PC-3 (cell line): ENCODE measurements around the gene NAV1. TPM values are rescaled to one million over a fixed set of nuclear protein-coding genes. Genes with fewer than 3 reads are reported as not detected.

ENCODE experiments used
- ATAC-seq: fragments of 200-7000 bp; cut with Tn5 transposase; 2 replicates; pipeline ENCODE4 v1.9.1; 2020; ENCODE audit warnings: mild to moderate bottlenecking, moderate library complexity
- BruUV-seq: library from RNA; stranded (reverse); fragments of 400-500 nt; replicated peaks from 2 replicates; lab custom pipeline; 2021; lab: Mats Ljungman, UMichigan
- CTCF ChIA-PET: fragments of 300-600 bp; sonication (Branson Sonifier 250); formaldehyde crosslinking; loops from one replicate; lab custom pipeline; 2022; ENCODE audit warnings: antibody characterized with exemption; lab: Charles Lee
- POLR2A ChIA-PET: fragments of 300-600 bp; sonication (Branson Sonifier 250); formaldehyde crosslinking; loops from one replicate; lab custom pipeline; 2022; ENCODE audit warnings: antibody characterized with exemption; ENCODE audit not compliant: unreplicated experiment; lab: Charles Lee
- DNase-seq: peaks from one replicate; pipeline ENCODE4 v3.0.0-alpha.2; 2015
- H2AFZ ChIP-seq: fragments of 300-600 bp; sonication (generic); 2 replicates; pipeline ENCODE4 v1.6.0; 2016; ENCODE audit warnings: antibody characterized with exemption, low read length
- H3F3A ChIP-seq: fragments of 300-600 bp; sonication (generic); one replicate; pipeline ENCODE4 v1.6.0; 2017; ENCODE audit warnings: antibody characterized with exemption, low read length, control low read depth, mild to moderate bottlenecking; ENCODE audit not compliant: unreplicated experiment
- H3K27ac ChIP-seq: fragments of 300-600 bp; sonication (generic); 2 replicates; pipeline ENCODE4 v1.5.1; 2016; ENCODE audit warnings: mild to moderate bottlenecking, low read length
- H3K27me3 ChIP-seq: fragments of 300-600 bp; sonication (generic); 2 replicates; pipeline ENCODE4 v1.6.1; 2016; ENCODE audit warnings: low read length, mixed read lengths
- H3K36me3 ChIP-seq: fragments of 300-600 bp; sonication (generic); 2 replicates; pipeline ENCODE4 v1.6.1; 2016; ENCODE audit warnings: low read depth, mixed run types, low read length, mixed read lengths
- H3K4me1 ChIP-seq: fragments of 300-600 bp; sonication (generic); 2 replicates; pipeline ENCODE4 v1.5.1; 2016; ENCODE audit warnings: low read length; ENCODE audit not compliant: insufficient read depth
- H3K4me2 ChIP-seq: fragments of 300-600 bp; sonication (generic); 2 replicates; pipeline ENCODE4 v1.6.0; 2016; ENCODE audit warnings: low read length
- H3K4me3 ChIP-seq: fragments of 300-600 bp; sonication (generic); 2 replicates; pipeline ENCODE4 v1.5.1; 2016; ENCODE audit warnings: mild to moderate bottlenecking, low read length, mixed read lengths
- H3K79me2 ChIP-seq: fragments of 300-600 bp; sonication (generic); 2 replicates; pipeline ENCODE4 v1.6.1; 2017; ENCODE audit warnings: low read length, mixed read lengths
- H3K9ac ChIP-seq: fragments of 300-600 bp; sonication (generic); 2 replicates; pipeline ENCODE4 v1.6.0; 2016; ENCODE audit warnings: mild to moderate bottlenecking, low read length
- H3K9me2 ChIP-seq: fragments of 300-600 bp; sonication (generic); replicated peaks from 2 replicates; pipeline ENCODE4 v1.6.1; 2016; ENCODE audit warnings: mixed run types, low read length, mixed read lengths
- H3K9me3 ChIP-seq: fragments of 300-600 bp; sonication (generic); 2 replicates; pipeline ENCODE4 v1.6.1; 2016; ENCODE audit warnings: low read length, mixed read lengths
- H4K20me1 ChIP-seq: fragments of 300-600 bp; sonication (generic); 2 replicates; pipeline ENCODE4 v1.6.1; 2016; ENCODE audit warnings: low read length, mixed read lengths
- CTCF ChIP-seq: fragments of 300-600 bp; sonication (generic); conservative IDR thresholded peaks from 2 replicates; pipeline ENCODE4 v1.5.1; 2017; ENCODE audit warnings: antibody characterized with exemption, low read depth, mild to moderate bottlenecking, low read length
- EZH2 ChIP-seq: fragments of 300-600 bp; sonication (generic); IDR thresholded peaks from one replicate; pipeline ENCODE4 v1.6.1; 2017; ENCODE audit warnings: antibody characterized with exemption, mild to moderate bottlenecking, low read length; ENCODE audit not compliant: unreplicated experiment
- EZH2phosphoT487 ChIP-seq: fragments of 300-600 bp; sonication (generic); IDR thresholded peaks from 2 replicates; pipeline ENCODE4 v1.6.1; 2018; ENCODE audit warnings: mild to moderate bottlenecking, antibody characterized with exemption, low read length, borderline replicate concordance
- intact Hi-C: fragments of 100-400 bp; cut with micrococcal nuclease; formaldehyde crosslinking; loops from 2 replicates; pipeline ENCODE4 v1.9.0; 2023
- total RNA-seq: library from RNA; depleted of rRNA; stranded (reverse); fragments of >200 nt; gene quantifications from 2 replicates; pipeline ENCODE4 v1.2.3, GENCODE V29; 2014; rRNA removed

NAV1 gene
- total RNA-seq, 1 experiment from 2014 or later, result 2.6 TPM

DNA sequence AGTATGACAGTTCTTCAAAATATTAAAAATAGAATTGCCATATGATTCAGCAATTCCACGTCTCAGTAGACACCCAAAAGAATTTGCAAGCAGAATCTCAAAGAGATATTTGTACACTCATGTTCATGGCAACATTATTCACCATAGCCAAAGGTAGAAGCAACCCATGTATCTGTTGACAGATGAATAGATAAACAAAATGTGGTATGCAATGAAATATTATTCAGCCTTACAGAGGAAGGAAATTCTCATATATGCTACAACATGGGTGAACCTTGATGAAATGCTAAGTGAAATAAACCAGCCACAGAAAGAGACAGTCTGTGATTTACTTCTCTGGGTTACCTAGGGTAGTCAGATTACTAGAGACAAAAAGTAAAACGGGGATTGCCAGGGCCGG, 47.0 kb downstream of the NAV1 start:
- H3K79me2 ChIP-seq, result no peaks in the 10 kb centered on the region
- no peak overlapping the region for H3K27ac ChIP-seq
- no peaks in the 10 kb centered on the region for H3F3A ChIP-seq
- H3K4me1 ChIP-seq, result no peaks in the 10 kb centered on the region
- no peaks in the 10 kb centered on the region for H3K27me3 ChIP-seq
- ChIA-PET POLR2A (no interaction called here), CTCF (no interaction called here)
- H3K4me3 ChIP-seq, result no peak overlapping the region
- TF ChIP-seq EZH2phosphoT487 (no peak), EZH2 (no peak), CTCF (no peak)
- no peak overlapping the region for H3K9ac ChIP-seq
- no peak for ATAC-seq
- H3K36me3 ChIP-seq, result no peaks in the 10 kb centered on the region
- no peaks in the 10 kb centered on the region for H3K9me3 ChIP-seq
- no peaks in the 10 kb centered on the region for H4K20me1 ChIP-seq
- no peaks in the 10 kb centered on the region for H3K9me2 ChIP-seq
- DNase-seq, result peak; percentile 18
- H3K4me2 ChIP-seq, result no peak overlapping the region
- no peak overlapping the region for H2AFZ ChIP-seq
- intact Hi-C loops, result no loop called here
- no TSS peak for BruUV-seq

- H3K4me1 ChIP-seq, result no peaks in the 10 kb centered on the region
- BruUV-seq, result no TSS peak
- no peak overlapping the region for H3K9ac ChIP-seq
- no peak overlapping the region for H3K27ac ChIP-seq
- no peaks in the 10 kb centered on the region for H3K9me3 ChIP-seq
- ATAC-seq (no peak), DNase-seq (no peak)
- H3K9me2 ChIP-seq, result no peaks in the 10 kb centered on the region
- H4K20me1 ChIP-seq, result no peaks in the 10 kb centered on the region
- ChIA-PET POLR2A (no interaction called here), CTCF (no interaction called here)
- no peak overlapping the region for H3K4me2 ChIP-seq
- no peak overlapping the region for H2AFZ ChIP-seq
- no peaks in the 10 kb centered on the region for H3K36me3 ChIP-seq
- no peaks in the 10 kb centered on the region for H3F3A ChIP-seq
- intact Hi-C loops, result no loop called here
- H3K4me3 ChIP-seq, result no peak overlapping the region
- no peaks in the 10 kb centered on the region for H3K27me3 ChIP-seq
- TF ChIP-seq EZH2, result no peak
- no peak for TF ChIP-seq EZH2phosphoT487
- no peak for TF ChIP-seq CTCF
- no peaks in the 10 kb centered on the region for H3K79me2 ChIP-seq
These were observed 47.9 kb downstream of the NAV1 start for GRCh38 chr1:201586806-201587205.

GRCh38 chr1:201587729-201588128, 48.8 kb downstream of the NAV1 start:
- Histone ChIP-seq H3F3A (no peaks in the 10 kb centered on the region), H3K9ac (no peak overlapping the region), H3K4me1 (no peaks in the 10 kb centered on the region), H3K79me2 (no peaks in the 10 kb centered on the region), H3K4me2 (no peak overlapping the region), H3K9me2 (no peaks in the 10 kb centered on the region), H3K27me3 (no peaks in the 10 kb centered on the region), H4K20me1 (no peaks in the 10 kb centered on the region), H3K27ac (no peak overlapping the region), H3K4me3 (no peak overlapping the region), H3K9me3 (no peaks in the 10 kb centered on the region), H2AFZ (no peak overlapping the region), H3K36me3 (no peaks in the 10 kb centered on the region)
- DNase-seq (no peak), ATAC-seq (no peak)
- BruUV-seq, result no TSS peak
- intact Hi-C loops, result no loop called here
- ChIA-PET POLR2A (interaction anchor here (0.6 kb wide), 1 partner anchor 602 kb away, joined by 3 read pairs; no protein-coding TSS in a partner anchor), CTCF (no interaction called here)
- TF ChIP-seq CTCF, result no peak
- TF ChIP-seq EZH2, result no peak
- TF ChIP-seq EZH2phosphoT487, result no peak

Other genes starting within 250 kb of the NAV1 start
- gene TNNT2, start 161.4 kb upstream of the NAV1 start, total RNA-seq, result 1.1 and 2.9 TPM in 2 replicates
- gene LAD1, start 139.8 kb upstream of the NAV1 start, total RNA-seq, result 310 and 381 TPM in 2 replicates
- not detected in 2 replicates for gene TNNI1, start 117.4 kb upstream of the NAV1 start, total RNA-seq
- 216 and 349 TPM in 2 replicates for gene PHLDA3, start 69.9 kb upstream of the NAV1 start, total RNA-seq
- gene CSRP1, start 32.0 kb upstream of the NAV1 start, total RNA-seq, result 147 and 189 TPM in 2 replicates